Loucy (cell line): ENCODE measurements around the gene C1QL4.

Source experiments
- EZH2phosphoT487 ChIP-seq: fragments of 200-600 bp; IDR thresholded peaks from 2 replicates; pipeline ENCODE4 v1.6.1; 2018; ENCODE audit warnings: antibody characterized with exemption, mild to moderate bottlenecking, moderate library complexity, borderline replicate concordance
- TF ChIP-seq, protein P1 (sequence below): fragments of 200-600 bp; sonication (generic); conservative IDR thresholded peaks from 2 replicates; pipeline ENCODE4 v1.5.1; 2014; ENCODE audit warnings: mild to moderate bottlenecking, antibody characterized with exemption, low read length

DNA sequence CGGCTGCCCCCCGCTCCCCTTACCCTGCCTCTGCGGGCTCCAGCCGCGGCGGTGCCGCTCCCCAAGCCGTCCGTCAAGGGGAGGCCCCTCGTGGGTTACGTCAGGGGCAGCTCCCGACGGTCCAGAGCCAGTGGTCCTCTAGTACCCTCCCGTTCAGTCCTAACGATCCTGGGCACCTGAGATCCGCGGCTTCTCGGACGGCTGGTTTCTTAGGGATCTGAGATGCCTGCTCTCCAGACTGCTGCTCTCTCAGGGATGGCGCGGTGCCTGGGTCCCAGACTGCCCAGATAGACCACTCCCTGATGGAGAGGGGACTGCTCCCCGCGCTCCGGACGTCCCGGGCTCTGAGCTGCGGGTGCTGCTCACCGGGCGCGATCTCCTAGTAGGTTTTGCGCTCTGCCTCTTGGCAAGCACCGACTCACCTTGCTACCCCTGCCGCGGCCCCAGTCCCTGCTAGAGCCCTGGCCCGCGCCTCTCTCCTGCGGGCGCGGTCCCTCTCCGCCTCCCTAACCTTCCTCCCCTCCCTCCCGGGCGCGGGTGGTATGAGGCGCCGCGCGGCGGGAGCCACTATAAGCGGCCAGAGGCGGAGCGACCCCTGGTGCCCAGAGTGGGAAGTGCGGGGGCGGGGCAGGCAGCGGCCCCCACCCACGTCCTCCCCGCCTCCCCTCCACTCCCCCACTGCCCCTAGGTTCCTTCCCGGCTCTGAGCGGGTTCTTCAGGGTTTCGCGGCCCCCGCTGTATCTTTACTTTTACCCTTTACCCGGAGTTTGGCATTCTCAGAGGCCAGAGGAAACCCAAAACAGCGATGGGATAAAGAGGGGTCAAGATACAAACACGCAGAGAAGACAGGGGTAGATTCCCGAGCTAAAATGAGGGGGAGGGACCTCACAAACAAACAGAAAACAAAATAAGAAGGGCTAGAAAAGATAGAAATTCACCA is at the start of gene C1QL4:
- TF ChIP-seq, protein P1, sequence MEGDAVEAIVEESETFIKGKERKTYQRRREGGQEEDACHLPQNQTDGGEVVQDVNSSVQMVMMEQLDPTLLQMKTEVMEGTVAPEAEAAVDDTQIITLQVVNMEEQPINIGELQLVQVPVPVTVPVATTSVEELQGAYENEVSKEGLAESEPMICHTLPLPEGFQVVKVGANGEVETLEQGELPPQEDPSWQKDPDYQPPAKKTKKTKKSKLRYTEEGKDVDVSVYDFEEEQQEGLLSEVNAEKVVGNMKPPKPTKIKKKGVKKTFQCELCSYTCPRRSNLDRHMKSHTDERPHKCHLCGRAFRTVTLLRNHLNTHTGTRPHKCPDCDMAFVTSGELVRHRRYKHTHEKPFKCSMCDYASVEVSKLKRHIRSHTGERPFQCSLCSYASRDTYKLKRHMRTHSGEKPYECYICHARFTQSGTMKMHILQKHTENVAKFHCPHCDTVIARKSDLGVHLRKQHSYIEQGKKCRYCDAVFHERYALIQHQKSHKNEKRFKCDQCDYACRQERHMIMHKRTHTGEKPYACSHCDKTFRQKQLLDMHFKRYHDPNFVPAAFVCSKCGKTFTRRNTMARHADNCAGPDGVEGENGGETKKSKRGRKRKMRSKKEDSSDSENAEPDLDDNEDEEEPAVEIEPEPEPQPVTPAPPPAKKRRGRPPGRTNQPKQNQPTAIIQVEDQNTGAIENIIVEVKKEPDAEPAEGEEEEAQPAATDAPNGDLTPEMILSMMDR: peak; percentile 80
- no peak for TF ChIP-seq EZH2phosphoT487
